Medulla oblongata (tissue), 1 donor: ENCODE results near the gene PARP2.
"Not testable (repeated sequence)": the region's sequence is repeated elsewhere in the genome, so short reads cannot be mapped to it uniquely, and the experiment has no call there.

Source experiments
- DNase-seq: peaks from one replicate; pipeline ENCODE4 v3.0.0-alpha.2; 2015; ENCODE audit errors: extremely low spot score

The PARP2 gene, protein sequence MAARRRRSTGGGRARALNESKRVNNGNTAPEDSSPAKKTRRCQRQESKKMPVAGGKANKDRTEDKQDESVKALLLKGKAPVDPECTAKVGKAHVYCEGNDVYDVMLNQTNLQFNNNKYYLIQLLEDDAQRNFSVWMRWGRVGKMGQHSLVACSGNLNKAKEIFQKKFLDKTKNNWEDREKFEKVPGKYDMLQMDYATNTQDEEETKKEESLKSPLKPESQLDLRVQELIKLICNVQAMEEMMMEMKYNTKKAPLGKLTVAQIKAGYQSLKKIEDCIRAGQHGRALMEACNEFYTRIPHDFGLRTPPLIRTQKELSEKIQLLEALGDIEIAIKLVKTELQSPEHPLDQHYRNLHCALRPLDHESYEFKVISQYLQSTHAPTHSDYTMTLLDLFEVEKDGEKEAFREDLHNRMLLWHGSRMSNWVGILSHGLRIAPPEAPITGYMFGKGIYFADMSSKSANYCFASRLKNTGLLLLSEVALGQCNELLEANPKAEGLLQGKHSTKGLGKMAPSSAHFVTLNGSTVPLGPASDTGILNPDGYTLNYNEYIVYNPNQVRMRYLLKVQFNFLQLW

DNA sequence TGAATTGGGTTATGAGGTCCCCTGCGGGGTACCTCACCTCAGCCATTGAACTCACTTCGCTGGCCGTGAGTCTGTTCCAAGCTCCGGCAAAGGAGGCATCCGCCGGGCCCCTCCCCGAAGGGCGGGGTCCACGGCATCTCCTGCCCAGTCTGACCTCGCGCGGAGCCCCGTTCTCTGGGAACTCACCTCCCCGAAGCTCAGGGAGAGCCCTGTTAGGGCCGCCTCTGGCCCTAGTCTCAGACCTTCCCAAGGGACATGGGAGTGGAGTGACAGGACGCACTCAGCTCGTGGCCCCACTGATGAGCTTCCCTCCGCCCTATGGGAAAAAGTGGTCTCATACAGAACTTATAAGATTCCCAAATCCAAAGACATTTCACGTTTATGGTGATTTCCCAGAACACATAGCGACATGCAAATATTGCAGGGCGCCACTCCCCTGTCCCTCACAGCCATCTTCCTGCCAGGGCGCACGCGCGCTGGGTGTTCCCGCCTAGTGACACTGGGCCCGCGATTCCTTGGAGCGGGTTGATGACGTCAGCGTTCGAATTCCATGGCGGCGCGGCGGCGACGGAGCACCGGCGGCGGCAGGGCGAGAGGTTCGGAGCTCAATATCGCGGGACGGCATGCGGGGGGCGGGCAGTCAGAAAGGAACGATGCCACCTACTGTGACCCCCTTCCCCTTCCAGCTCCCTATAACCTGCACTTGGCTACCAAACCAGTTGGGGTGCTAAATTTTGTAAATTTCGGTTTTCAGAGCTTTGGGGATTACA is at the start of gene PARP2:
Gene PARP2, plus strand, starts transcription at position 544 of the 770 bp plus-strand sequence. Its CDS starts 7 bp downstream, at position 551.
- DNase-seq: peak; percentile 100

DNA sequence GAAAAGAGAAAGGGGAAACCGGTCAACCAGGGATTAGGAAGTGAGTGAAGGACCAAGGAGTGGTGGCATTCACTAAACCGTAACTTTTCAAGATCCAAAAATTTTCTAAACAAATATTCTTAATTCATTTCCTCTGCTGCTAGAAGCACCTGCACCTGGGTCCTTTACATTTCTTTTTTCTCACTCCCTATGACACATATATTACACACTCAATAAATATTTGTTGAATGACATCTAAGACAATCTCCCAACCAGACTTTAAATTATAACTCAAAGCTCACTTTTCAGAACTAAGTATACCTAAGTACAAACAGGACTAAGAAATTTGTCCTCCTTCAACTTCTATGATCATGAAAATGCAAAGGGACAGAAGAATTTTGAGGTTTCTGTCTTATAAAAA is 48.8 kb upstream of the PARP2 start:
- no peak for DNase-seq

DNA sequence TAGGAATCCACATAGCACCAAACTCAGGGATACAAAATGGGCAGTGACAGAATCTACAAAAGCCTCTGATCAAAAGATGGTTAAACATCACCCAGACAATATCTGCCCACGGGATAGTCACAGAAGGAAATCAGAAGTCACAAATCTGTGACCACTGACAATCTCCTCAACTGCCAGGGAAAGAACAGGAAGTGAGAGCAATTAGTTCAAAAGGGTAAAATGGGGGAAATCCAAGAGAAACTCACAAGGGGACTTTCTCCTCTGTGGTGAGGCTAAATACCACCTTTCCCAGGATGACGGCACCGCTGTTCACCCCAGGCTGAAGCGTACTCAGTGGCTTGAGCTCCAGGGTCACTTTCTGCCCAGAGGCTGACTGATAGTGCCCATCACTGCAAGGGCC is 48.4 kb upstream of the PARP2 start:
- DNase-seq: no peak

DNA sequence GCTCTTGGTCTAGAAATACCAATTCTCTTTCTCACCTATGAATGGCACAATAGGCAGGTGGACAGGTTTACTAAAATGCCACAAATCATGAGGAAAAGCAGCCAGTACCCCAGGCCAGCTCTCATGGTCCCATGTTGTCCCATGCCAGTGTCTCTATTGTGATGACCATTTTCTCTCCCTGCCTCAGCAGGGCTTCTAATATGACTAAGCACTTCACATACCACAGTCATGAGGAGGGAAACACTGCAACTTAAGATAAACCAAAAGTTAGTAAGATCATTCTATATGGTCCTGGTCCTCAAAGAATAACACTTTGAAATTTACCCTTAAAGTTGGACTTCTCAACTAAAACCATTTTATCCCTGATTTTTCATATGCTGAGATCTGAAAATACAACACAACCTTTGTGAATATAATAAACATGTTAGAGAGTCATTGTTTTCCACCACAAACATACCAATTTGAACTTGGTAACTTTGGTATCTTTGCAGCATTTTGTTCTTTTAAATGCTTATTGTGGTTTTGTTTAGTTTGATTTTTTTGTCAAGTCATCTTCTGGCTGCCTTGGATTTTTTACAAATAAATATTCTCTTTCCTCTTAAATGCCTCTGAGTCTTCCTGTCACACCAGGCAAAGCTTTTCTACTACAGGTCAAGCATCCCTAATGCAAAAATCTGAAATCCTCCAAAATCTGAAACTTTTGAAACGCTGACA is 41.2 kb upstream of the PARP2 start:
- DNase-seq: no peak

DNA sequence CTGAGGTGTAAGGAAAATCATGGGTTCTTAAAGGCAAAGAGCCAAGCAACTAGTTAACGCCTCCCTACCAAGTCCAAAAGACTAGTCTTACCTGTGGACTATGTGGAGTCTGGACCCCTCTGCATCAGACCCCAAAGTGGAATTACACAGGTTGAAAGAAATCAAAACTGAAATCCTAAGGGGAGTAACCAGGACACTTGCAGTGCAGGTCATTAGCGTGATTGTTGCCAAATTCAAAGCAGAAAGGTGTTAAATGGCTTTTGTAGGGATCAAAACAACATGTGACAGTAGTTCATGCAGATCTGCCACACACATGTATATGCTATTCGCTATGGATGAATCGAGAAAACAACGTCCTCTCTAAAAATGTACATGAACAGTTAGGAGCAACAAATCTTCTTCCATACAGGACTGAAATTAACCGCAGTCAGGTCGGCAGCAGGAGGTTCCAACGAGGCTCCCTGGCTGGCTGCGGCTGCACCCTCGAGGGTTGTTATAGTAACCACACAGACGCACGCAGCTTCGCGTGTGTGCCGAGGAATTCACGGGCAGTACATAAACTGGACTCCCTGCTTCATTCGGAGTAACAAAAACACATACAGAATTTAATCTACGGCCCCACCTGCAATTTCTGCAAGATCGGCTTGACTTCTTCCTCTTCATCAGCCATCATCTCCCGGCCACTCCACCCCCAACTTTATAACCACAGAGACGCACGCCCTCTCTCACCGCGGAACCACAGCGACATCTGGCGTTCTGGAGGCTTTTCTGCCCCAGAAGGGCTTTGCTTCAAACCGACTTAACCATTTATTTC is 38.0 kb upstream of the PARP2 start, which contains the start of gene TTC5:
Gene TTC5, minus strand, starts transcription at position 687 of the 814 bp plus-strand sequence. Its CDS starts 14 bp downstream, at position 673.
- DNase-seq: peak; percentile 92

DNA sequence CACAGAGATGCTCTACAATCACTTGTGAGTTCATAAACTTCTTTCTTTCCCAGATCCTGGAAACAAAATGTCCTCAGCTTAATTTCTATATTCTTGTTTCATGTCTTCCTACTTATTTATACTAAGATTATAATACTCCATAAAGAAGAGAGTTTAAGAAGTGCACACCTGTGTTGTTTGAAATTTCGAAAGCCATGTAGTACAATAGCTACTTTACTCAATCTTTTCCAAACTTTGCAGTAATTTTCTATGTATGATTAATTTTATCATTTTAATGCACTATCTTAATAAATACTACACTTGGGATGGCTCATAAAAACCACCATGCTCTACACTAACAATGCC is 37.4 kb upstream of the PARP2 start:
- DNase-seq: no peak

DNA sequence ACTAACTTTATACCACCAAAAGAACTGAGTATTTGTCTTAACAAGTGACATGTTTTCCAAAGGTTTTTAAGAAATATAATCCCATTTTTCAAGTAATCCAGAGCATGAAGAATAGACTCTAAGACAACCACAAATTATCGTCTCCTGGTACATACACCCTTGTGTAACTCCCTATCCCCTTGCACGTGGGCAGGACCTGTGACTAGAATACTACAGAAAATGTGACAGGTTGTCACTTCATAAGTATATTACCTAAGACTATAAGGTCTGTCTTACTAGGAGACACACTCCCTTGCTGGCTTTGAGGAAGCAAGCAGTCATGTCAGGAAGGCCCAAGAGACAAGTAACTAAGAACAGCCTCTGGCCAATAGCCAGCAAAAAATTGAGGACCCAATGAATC is 29.4 kb upstream of the PARP2 start:
- no peak for DNase-seq

DNA sequence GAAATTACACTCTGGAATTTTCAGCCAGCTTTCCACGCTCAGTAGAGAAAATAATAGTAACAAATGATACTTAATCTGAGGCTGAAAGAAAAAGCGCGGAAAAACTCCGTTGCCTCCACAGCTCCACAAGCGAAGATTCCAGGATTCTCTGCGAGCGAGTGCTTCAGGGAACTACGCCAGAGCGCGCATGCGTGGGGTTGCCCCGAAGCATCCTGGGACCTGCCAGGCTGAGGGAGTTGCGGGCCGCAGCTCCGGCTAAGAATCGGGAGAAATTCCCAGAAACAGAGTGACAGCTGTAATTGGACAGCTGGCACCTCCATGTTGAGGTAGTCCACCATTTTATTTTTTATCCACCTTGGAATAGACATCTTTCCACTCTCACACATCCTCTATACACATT is 25.7 kb upstream of the PARP2 start:
- no peak for DNase-seq

DNA sequence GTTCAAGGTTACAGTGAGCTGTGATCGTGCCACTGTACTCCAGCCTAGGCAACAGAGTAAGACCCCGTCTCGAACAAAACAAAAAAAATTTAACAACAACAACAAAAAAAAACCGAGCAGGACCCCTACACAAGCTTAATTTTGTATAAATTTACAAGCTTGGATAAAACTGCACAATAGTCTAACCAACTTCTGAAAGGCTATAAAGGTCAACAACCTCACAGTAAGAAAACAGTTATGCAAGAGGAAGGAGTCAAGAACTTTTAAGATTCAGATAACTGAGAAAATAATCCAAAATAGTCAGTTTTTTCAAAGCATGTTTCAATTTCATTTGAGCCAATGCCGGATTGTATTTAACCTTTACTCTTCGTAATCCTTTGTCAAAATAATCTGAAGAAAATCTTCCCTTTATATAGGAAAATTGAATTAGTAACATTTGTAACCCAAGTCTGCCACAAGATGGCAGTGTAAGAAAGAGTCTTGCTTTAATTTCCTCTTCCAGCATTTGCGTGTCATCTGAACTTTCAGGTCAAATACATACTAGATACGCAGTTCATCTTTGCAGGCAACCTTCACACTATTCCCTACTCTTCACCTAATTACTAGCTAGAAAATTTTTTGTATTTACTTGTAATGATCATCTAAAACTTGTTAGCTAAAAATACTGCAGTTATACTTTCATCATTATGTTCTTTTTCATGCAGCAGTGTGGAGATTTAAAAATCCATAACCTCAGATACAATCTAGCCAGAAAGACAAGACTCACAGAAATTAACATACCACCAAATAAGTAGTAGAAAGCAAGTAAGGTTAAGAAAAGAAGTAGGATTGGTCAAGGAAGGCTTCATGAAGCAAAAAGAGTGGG is 16.2 kb upstream of the PARP2 start:
- peak; percentile 88 for DNase-seq

DNA sequence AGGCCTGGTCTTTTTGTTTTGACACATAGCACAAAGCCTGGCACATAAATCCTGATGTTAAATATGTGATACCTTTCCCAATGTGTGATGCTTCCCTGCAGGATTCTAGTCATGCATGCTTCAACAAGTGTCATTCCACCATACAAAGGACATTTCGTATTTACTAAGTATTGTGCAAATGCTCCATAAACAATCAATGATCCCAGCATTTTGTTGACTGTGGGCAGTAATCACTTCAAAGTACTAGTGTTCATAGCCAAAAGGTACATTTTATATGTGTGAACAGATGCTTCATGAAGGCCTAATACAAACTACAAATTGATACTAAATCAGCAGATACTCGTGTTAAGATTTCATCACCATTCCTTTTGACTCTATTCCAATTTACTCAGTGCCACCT is 14.7 kb upstream of the PARP2 start:
- no peak for DNase-seq

DNA sequence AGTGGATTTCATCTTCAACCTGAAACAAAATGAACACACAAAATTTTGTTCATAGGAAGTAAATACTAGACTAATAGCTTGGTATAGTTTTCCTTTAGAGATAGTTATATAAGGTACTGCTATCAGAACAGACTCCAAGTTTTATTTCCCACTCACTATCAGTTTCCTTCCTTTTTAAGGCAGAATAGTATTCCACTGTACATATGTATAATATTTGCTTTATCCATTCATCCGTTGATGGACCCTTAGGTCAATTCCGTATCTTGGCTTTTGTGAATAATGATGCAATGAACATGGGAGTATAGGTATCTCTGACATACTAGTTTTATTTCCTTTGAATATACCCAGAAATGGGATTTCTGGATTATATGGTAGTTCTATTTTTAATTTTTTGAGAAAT is 14.1 kb upstream of the PARP2 start:
- DNase-seq: no peak

DNA sequence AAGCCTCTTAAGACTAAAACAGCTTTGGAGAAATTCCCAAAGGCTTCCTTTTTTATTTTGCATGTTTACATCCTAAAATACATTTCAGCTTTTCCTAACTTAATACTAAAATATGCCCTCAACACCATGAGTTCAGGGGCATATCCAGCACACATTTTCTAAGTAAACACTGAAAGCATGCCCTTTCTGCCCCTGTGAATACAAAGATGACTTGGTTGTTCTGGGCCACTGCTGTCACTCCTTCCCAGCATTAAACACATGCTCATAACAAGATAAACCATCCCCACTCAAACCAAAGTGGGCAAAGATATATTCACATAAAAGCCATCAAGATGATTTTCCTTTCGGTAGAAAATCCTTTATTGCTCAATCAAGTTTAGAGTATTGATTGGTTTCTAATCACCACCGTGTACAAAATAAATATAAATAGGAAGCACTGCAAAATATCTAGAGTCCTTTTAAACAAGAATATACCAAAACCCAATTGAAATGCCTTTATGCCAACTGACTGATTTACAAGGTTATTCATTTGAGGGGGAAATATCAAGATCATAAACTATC is 12.3 kb upstream of the PARP2 start:
- DNase-seq: no peak

DNA sequence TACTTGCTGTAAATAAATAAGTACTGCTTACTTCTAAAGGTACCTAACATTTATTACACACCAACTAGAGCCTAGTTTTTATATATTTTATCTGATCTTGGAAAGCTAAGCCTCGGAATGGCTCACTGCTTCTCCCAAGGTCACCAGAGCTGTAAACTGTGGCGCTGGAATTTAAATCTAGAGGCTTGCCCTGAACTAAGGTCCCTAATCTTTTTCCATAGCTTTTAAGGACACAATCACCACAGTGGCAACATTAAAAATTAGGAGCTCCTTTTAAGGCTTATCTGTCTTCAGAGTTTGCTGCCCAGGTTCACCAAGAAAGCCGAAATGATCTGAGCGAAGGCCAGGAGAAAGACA is 11.0 kb upstream of the PARP2 start:
- peak; percentile 25 for DNase-seq

DNA sequence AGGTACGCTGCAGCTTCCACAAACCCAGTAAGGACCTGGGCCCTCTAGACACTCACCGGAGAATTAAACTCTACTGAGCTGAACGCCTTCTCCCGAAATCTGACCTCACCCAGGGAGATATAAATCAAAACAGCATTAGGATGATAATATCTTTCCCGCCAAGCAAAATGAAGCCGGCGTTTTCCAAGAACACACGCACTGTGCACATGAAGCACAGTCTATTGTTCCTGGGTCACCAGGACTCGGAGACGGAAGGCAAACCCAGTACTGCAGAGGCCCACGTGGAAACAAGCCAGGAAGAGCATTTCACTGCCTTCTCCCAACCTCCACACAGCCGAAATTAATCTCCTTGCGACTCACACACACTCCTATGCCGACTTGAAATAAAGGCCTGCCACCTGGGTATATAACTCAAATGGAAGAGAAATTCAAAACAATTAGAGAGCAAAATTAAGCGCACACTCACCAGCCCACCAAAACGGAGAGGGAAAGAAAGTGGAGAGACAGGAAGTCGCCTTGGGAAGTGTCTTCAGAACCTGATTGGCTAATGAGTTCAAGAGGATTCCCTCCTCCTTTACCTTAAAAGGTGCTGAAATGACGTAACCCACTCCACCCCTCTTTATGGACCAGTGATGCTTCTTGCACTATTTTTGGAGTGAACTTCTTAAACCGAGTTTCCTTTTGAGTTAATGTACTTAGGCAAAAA is 10.5 kb upstream of the PARP2 start, which contains the start of gene CCNB1IP1:
Gene CCNB1IP1, minus strand, starts transcription at position 492 of the 706 bp plus-strand sequence. CDS start 16,756 bp downstream, outside the sequence.
- peak; percentile 92 for DNase-seq

DNA sequence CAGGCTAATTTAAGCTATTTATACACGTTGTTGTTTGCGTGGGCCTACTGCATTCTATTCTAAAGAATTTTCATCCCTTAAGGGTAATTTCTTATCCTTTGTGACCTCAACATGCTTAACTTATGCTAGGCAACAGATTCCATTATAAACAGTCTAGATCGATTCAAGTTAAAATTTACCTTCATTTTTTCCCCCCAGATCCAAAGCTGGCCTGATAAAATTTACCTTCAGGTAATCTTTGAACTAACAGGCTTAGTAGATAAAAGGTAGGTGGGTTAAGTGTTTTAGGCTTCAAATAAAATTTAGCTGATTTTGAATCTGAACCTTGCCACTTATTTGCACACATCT is 10.0 kb upstream of the PARP2 start:
- no peak for DNase-seq

DNA sequence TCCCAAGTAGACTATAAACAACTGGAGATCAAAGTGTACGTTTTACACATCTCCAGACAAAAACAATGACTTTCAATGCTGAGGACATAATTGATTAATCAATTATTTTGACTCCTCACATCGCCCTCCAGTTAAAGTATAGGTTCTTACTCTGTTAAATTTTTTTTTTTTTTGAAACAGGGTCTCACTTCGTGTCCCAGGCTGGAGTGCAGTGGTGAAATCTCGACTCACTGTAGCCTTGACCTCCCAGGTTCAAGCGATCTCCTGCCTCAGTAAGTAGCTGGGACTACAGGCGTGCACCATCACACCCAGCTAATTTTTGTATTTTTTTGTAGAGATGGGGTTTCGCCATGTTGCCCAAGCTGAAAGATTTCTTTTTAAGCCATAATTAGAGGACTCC is 9.4 kb upstream of the PARP2 start:
- no peak for DNase-seq

DNA sequence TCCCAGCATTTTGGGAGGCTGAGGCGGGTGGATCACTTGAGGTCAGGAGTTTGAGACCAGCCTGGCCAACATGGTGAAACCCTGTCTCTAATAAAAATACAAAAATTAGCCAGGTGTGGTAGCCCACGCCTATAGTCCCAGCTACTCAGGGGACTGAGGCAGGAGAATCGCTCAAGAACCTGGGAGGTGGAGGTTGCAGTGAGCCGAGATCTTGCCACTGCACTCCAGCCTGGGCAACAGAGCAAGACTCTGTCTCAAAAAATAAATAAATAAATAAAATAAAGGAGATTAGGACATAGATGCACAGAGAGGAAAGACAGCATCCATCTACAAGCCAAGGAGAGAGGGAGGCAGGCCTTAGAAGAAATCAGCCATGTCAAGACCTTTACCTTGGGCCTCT is 2.4 kb upstream of the PARP2 start:
- not testable (repeated sequence) for DNase-seq

DNA sequence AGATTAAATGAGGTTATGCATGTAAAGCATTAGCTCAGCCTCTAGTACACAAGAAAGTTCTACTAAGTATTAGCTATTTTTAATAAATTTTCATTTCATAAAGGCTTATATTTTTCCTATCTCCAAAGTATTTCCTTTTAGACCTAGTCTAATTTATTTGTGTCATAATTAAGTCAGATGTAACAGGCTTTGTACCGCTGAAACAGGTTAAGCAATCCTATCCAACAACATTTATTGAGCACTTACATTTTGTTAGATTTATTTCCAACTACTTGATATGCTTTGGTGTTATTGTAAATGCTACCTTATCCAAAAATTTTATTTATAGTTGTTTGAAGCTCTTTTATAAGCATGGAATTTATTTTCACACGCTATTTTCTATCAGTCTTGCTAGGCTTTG is 1.8 kb upstream of the PARP2 start:
- no peak for DNase-seq

DNA sequence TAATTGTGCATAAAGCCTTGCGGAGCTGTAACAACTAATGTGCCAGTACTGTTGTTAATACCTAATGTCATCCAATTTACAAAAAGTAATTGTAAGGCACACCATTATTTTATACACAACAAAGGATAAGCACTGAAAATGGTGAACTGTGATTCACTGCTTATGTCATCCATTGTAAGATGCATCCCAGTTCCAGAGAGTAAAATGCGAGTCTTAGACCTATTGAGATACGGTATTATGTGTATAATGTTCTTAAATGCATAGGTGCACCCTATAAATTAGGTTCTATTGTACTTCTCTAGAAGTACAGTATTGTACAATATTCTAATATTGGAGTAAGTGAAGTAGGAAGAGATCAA is 406 bp downstream of the PARP2 start:
- no peak for DNase-seq
